Smooth muscle cell (in vitro differentiated cells): Measurements from ENCODE around the gene RNF19B. TPM values are rescaled to one million over a fixed set of nuclear protein-coding genes. Genes with fewer than 3 reads are reported as not detected.

ENCODE experiments used
- DNase-seq: peaks from one replicate; lab custom pipeline; 2025; ENCODE audit not compliant: unreplicated experiment; lab: John Stamatoyannopoulos, UW
- H2AFZ ChIP-seq: fragments of 200-600 bp; sonication (generic); 2 replicates; pipeline ENCODE4 v1.6.0; 2016; ENCODE audit warnings: antibody characterized with exemption, low read depth, mild to moderate bottlenecking
- H3F3A ChIP-seq: fragments of 200-600 bp; sonication (generic); 2 replicates; pipeline ENCODE4 v1.6.0; 2017; ENCODE audit warnings: antibody characterized with exemption, low read depth
- H3K27ac ChIP-seq: fragments of 200-600 bp; sonication (generic); 2 replicates; pipeline ENCODE4 v1.5.1; 2016; ENCODE audit warnings: low read depth, mild to moderate bottlenecking
- H3K27me3 ChIP-seq: fragments of 200-600 bp; sonication (generic); 2 replicates; pipeline ENCODE4 v1.6.1; 2016; ENCODE audit warnings: low read depth, mild to moderate bottlenecking
- H3K36me3 ChIP-seq: fragments of 200-600 bp; sonication (generic); 2 replicates; pipeline ENCODE4 v1.5.1; 2016; ENCODE audit warnings: low read depth
- H3K4me1 ChIP-seq: fragments of 200-600 bp; sonication (generic); 2 replicates; pipeline ENCODE4 v1.5.1; 2016; ENCODE audit warnings: low read depth
- H3K4me2 ChIP-seq: fragments of 200-600 bp; sonication (generic); 2 replicates; pipeline ENCODE4 v1.6.0; 2016; ENCODE audit warnings: mild to moderate bottlenecking
- H3K4me3 ChIP-seq: fragments of 200-600 bp; sonication (generic); 2 replicates; pipeline ENCODE4 v1.5.1; 2016; ENCODE audit warnings: mild to moderate bottlenecking
- H3K79me2 ChIP-seq: fragments of 200-600 bp; sonication (generic); 2 replicates; pipeline ENCODE4 v1.6.0; 2016; ENCODE audit warnings: low read depth, mild to moderate bottlenecking
- H3K9ac ChIP-seq: fragments of 200-600 bp; sonication (generic); 2 replicates; pipeline ENCODE4 v1.6.0; 2016; ENCODE audit warnings: low read depth
- H3K9me3 ChIP-seq: fragments of 200-600 bp; sonication (generic); replicated peaks from 2 replicates; pipeline ENCODE4 v1.5.1; 2016; ENCODE audit warnings: low read depth
- H4K20me1 ChIP-seq: fragments of 200-600 bp; sonication (generic); 2 replicates; pipeline ENCODE4 v1.6.0; 2016; ENCODE audit warnings: low read depth
- WGBS: methylation state at CpG from one replicate; pipeline ENCODE4 v1.1.7; 2016; ENCODE audit warnings: low lambda C conversion rate; 5-methylcytosine and 5-hydroxymethylcytosine counted together
- polyA plus RNA-seq: library from polyadenylated mRNA; unstranded; fragments of >200 nt; fragmentation: Nextera tagmentation; extraction: Ambion mirVana; gene quantifications from 2 replicates; pipeline ENCODE4 v1.2.1, GENCODE V29; 2016
- total RNA-seq: library from RNA; depleted of rRNA; stranded (reverse); fragments of >200 nt; gene quantifications from 2 replicates; pipeline ENCODE4 v1.2.3, GENCODE V29; 2014
- TF ChIP-seq, protein P1 (sequence below): fragments of 200-600 bp; sonication (generic); IDR thresholded peaks from 2 replicates; pipeline ENCODE4 v1.5.1; 2017; ENCODE audit warnings: borderline replicate concordance, mild to moderate bottlenecking, antibody characterized with exemption; ENCODE audit not compliant: insufficient read depth, poor library complexity, severe bottlenecking

The RNF19B gene
- total and polyA plus RNA-seq, 2 experiments from 2014 or later = 11.2 to 12.3 TPM

DNA sequence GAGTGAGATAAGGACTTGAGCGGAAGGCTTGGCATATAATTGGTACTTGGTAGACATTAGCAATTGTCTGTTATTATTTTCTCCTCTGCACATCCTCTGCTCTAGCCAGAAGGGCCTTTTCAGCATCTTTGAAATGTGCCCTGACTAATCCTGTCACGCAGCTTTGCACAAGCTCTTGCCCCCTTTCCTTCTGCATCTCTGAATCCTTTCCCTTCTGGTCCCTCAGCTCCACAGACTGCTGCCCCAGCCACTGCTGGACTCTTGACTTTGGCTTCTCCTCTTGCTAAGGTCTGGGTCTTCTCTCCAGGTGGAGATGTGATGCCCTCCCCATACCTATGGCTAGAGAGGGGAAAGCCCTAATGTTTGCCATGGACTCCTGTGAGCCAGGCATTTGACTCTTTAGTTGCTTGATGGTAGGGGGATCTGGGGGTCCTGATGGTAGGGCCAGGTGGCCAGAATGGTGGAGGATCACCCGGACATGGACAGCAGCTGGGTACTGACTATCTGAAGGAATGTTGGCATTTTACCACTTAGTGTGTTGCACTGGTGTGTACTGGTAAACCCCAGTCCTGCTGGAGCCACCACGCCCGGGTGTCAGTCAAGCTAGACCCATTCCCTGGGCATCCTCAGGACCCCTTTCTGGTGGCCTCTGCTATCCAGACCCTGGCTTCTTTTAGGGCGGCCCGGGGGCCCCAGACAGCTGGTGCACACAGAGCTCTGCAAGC lies 73.9 kb downstream of the RNF19B start:
- Histone ChIP-seq H3F3A (no peaks in the 10 kb centered on the region), H3K4me3 (no peak overlapping the region), H3K36me3 (no peaks in the 10 kb centered on the region), H4K20me1 (no peaks in the 10 kb centered on the region), H3K4me1 (no peaks in the 10 kb centered on the region), H3K27me3 (peaks cover 14% of the 10 kb centered on the region), H3K79me2 (no peaks in the 10 kb centered on the region), H3K27ac (no peak overlapping the region), H3K9me3 (no peaks in the 10 kb centered on the region), H2AFZ (no peak overlapping the region), H3K9ac (no peak overlapping the region), H3K4me2 (no peak overlapping the region)
- 81% methylated on average over 7 of the region's 7 CpGs for WGBS
- no peak for DNase-seq
- TF ChIP-seq, protein P1, sequence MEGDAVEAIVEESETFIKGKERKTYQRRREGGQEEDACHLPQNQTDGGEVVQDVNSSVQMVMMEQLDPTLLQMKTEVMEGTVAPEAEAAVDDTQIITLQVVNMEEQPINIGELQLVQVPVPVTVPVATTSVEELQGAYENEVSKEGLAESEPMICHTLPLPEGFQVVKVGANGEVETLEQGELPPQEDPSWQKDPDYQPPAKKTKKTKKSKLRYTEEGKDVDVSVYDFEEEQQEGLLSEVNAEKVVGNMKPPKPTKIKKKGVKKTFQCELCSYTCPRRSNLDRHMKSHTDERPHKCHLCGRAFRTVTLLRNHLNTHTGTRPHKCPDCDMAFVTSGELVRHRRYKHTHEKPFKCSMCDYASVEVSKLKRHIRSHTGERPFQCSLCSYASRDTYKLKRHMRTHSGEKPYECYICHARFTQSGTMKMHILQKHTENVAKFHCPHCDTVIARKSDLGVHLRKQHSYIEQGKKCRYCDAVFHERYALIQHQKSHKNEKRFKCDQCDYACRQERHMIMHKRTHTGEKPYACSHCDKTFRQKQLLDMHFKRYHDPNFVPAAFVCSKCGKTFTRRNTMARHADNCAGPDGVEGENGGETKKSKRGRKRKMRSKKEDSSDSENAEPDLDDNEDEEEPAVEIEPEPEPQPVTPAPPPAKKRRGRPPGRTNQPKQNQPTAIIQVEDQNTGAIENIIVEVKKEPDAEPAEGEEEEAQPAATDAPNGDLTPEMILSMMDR = no peak

DNA sequence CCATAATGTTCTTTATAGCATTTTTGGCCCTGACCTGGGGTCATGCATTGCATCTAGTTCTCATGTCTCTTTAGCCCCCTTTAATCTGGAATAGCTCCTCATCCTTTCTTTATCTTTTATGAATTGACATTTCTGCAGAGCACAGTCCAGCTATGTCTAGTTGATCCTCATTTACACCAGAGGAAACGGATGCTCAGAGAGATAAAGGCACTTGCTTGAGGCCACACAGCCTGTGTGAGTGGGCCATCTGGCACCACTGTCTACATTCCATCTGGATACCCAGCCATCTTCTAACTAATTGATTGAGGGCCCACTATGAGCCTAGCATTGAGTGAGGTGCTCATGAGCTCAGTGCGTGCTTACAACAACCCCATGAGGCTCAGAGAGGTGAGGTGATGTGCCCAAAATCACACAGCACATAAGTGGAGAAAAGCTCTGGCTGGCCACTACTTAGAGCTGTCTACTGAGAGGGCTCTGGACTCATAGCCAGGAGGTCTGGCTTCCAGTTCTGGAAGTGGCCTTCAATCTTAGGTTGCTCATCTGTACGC lies 74.8 kb downstream of the RNF19B start:
- H3K4me2 ChIP-seq = no peak overlapping the region
- H3K36me3 ChIP-seq = no peaks in the 10 kb centered on the region
- no peak overlapping the region for H2AFZ ChIP-seq
- peaks cover 22% of the 10 kb centered on the region for H3K27me3 ChIP-seq
- WGBS = 80% methylated on average over 3 of the region's 3 CpGs
- no peaks in the 10 kb centered on the region for H3K4me1 ChIP-seq
- H3K27ac ChIP-seq = no peak overlapping the region
- no peak overlapping the region for H3K4me3 ChIP-seq
- no peaks in the 10 kb centered on the region for H3F3A ChIP-seq
- no peak overlapping the region for H3K9ac ChIP-seq
- no peaks in the 10 kb centered on the region for H3K9me3 ChIP-seq
- DNase-seq = no peak
- H3K79me2 ChIP-seq = no peaks in the 10 kb centered on the region
- H4K20me1 ChIP-seq = no peaks in the 10 kb centered on the region
- TF ChIP-seq, protein P1 = no peak

DNA sequence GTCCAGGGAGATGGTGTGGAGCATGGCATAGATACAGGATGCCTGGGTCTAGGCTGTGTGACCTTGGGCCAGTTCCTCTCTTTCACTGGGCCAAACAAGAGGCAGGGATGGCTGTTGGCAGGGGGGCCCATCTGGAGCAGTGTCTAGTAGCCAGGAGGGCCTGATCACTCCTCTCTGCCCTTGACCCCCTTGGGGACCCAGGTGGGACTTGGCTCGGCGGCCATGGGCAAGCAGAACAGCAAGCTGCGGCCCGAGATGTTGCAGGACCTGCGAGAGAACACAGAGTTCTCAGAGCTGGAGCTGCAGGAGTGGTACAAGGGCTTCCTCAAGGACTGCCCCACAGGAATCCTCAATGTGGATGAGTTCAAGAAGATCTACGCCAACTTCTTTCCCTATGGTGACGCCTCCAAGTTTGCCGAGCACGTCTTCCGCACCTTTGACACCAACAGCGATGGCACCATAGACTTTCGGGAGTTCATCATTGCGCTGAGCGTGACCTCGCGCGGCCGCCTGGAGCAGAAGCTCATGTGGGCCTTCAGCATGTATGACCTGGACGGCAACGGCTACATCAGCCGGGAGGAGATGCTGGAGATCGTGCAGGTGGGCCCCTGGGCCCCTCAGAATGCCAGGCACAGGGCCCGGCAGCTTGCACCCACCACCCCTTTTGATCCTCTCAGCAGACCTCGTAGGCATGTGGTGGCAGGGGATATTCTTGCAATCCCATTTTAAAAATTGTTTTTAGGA lies 75.8 kb downstream of the RNF19B start:
- Histone ChIP-seq H3K9me3 (no peaks in the 10 kb centered on the region), H3K9ac (no peak overlapping the region), H3K27ac (no peak overlapping the region), H3F3A (no peaks in the 10 kb centered on the region), H3K27me3 (peaks cover 24% of the 10 kb centered on the region), H2AFZ (no peak overlapping the region), H3K4me1 (no peaks in the 10 kb centered on the region), H3K4me3 (no peak overlapping the region), H3K4me2 (no peak overlapping the region), H4K20me1 (no peaks in the 10 kb centered on the region), H3K36me3 (no peaks in the 10 kb centered on the region), H3K79me2 (no peaks in the 10 kb centered on the region)
- no peak for DNase-seq
- 92% methylated on average over 24 of the region's 24 CpGs for WGBS
- TF ChIP-seq, protein P1 = no peak
